ENCODE measurements around the gene CYFIP1. TPM values are rescaled to one million over a fixed set of nuclear protein-coding genes. Genes with fewer than 3 reads are reported as not detected.

Gene CYFIP1
- total and polyA plus RNA-seq, 11 donors, result 7.6 to 111 (median 32.8) TPM

DNA sequence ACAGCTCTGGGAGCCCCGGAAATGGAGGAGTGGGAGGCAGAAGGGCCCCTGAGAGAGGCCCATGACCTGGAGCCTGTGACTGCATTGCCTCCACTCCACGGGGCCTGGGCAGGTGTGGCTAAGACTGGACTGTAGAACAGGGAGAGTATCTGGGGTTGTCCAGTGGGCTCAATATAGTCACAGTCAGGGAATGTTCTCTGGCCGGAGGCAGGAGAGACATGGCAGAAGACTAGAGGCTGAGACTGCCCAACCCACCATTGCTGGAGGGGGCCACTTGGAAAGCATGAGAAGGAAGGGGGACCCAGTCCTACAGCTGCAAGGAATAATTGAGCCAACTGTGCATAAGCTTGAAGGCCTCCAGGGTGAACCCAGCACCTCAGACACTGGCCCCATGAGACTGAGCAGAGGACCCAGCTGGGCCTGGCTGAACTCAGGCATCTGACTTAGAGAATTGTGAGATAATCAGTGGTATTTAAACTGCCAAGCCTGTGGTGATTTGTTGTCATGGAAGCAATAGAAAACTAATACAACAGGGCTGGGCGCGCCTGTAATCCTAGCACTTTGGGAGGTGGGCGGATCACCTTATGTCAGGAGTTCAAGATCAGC, 108.6 kb downstream of the CYFIP1 start:
- Histone ChIP-seq H3K27me3 (no peaks in the 10 kb centered on the region), H3K27ac (peak overlapping the region in 9 of 12 donors; percentile 4 to 51 (median 22)), H3K4me3 (no peak overlapping the region), H3K4me1 (peaks cover 0 to 10% (median 0%) of the 10 kb centered on the region in 12 donors), H3K36me3 (peaks cover 3 to 100% (median 100%) of the 10 kb centered on the region in 9 donors), H3K9me3 (no peaks in the 10 kb centered on the region)
- intact Hi-C loops (cut with DNase I), result loop anchor here in 1 of 10 donors (10.0 kb wide), 1 partner anchor 67 kb away; no protein-coding TSS in a partner anchor
- TF ChIP-seq CTCF (IDR thresholded peaks at IDR 0.05) (no peak), POLR2A (IDR thresholded peaks at IDR 0.05) (no peak)
- WGBS, 4 donors, result 94 to 97% (median 95%) methylated on average over 6 of the region's 6 CpGs
- peak in 1 of 4 donors; percentile 36 for ATAC-seq
- DNase-seq, result no peak

GRCh38 chr15:22870865-22871264, 109.3 kb downstream of the CYFIP1 start:
- ATAC-seq, result no peak
- no peaks in the 10 kb centered on the region for H3K9me3 ChIP-seq

GRCh38 chr15:22869856-22870255, 110.3 kb downstream of the CYFIP1 start:
- no peak overlapping the region for H3K27ac ChIP-seq
- ATAC-seq (no peak), DNase-seq (no peak)
- peaks cover 0 to 10% (median 0%) of the 10 kb centered on the region in 12 donors for H3K4me1 ChIP-seq
- H3K27me3 ChIP-seq, result no peaks in the 10 kb centered on the region
- intact Hi-C loops (cut with DNase I), result loop anchor here in 2 of 10 donors (5.0 to 10.0 kb wide), 2 partner anchors 42 to 65 kb away; no protein-coding TSS in a partner anchor
- no peak overlapping the region for H3K4me3 ChIP-seq
- WGBS, 4 donors, result 96 to 98% (median 98%) methylated on average over 12 of the region's 12 CpGs
- H3K9me3 ChIP-seq, result no peaks in the 10 kb centered on the region
- peaks cover 3 to 100% (median 98%) of the 10 kb centered on the region in 9 donors for H3K36me3 ChIP-seq
- TF ChIP-seq CTCF (IDR thresholded peaks at IDR 0.05) (no peak), POLR2A (IDR thresholded peaks at IDR 0.05) (no peak)

More at GRCh38 chr15:22870865-22871264, 109.3 kb downstream of the CYFIP1 start:
- Histone ChIP-seq H3K27ac (no peak overlapping the region), H3K27me3 (no peaks in the 10 kb centered on the region), H3K36me3 (peaks cover 3 to 100% (median 100%) of the 10 kb centered on the region in 9 donors), H3K4me3 (no peak overlapping the region), H3K4me1 (peaks cover 0 to 10% (median 0%) of the 10 kb centered on the region in 12 donors)
- 95 to 98% (median 97%) methylated on average over 11 of the region's 11 CpGs for WGBS, 4 donors
- TF ChIP-seq CTCF (IDR thresholded peaks at IDR 0.05) (no peak), POLR2A (IDR thresholded peaks at IDR 0.05) (no peak)
- intact Hi-C loops (cut with DNase I), result loop anchor here in 1 of 10 donors (10.0 kb wide), 1 partner anchor 66 kb away; no protein-coding TSS in a partner anchor
- no peak for DNase-seq

DNA sequence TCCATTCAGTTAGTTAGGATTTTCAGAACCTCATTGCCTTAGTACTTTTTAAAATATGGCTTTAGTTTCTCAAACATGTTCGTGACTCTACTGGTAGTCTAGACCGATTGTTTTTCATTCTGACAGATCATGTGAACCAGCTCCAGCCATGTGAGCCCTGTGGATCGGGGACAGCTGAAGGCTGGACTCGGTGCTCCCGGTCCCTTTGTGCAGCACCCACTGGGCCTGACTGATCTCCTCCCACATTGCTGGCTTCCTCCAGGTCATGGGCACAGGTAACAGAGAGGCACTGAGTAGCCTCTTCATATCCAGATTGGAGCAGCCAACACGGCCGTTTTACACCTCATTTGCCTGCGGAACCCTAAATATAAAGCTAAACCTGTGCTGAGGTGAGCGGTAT, 111.2 kb downstream of the CYFIP1 start:
- Histone ChIP-seq H3K4me3 (no peak overlapping the region), H3K27ac (peak overlapping the region in 1 of 12 donors; percentile 55), H3K4me1 (peaks cover 0 to 10% (median 0%) of the 10 kb centered on the region in 12 donors), H3K27me3 (no peaks in the 10 kb centered on the region), H3K36me3 (peaks cover 3 to 100% (median 95%) of the 10 kb centered on the region in 9 donors), H3K9me3 (no peaks in the 10 kb centered on the region)
- ATAC-seq, result no peak
- 89 to 95% (median 93%) methylated on average over 9 of the region's 9 CpGs for WGBS, 4 donors
- TF ChIP-seq CTCF (IDR thresholded peaks at IDR 0.05) (no peak), POLR2A (IDR thresholded peaks at IDR 0.05) (no peak)
- DNase-seq, result no peak
- intact Hi-C loops (cut with DNase I), result loop anchor here in 1 of 10 donors (5.0 kb wide), 1 partner anchor 43 kb away; no protein-coding TSS in a partner anchor

Data from heart left ventricle (tissue), 16 donors.